WTC11 (cell line): ENCODE results near the gene NR3C1. TPM values are rescaled to one million over a fixed set of nuclear protein-coding genes. Genes with fewer than 3 reads are reported as not detected.

Experiments used
- ATAC-seq: fragments of 200-7000 bp; cut with Tn5 transposase; 2 replicates; pipeline ENCODE4 v1.10.0; 2021; ENCODE audit warnings: mild to moderate bottlenecking, moderate library complexity
- CTCF ChIA-PET: fragments of 300-600 bp; sonication (Branson Sonifier 250); formaldehyde crosslinking; loops from one replicate; lab custom pipeline; 2021; ENCODE audit warnings: antibody characterized with exemption; lab: Charles Lee
- POLR2A ChIA-PET: fragments of 350-600 bp; sonication (Branson Sonifier 250); formaldehyde crosslinking; loops from one replicate; lab custom pipeline; 2021; ENCODE audit warnings: antibody characterized with exemption; lab: Charles Lee
- DNase-seq: peaks from one replicate; pipeline ENCODE4 v3.0.0; 2021; ENCODE audit warnings: low spot score
- H3K27ac Mint-ChIP-seq: 2 replicates; pipeline ENCODE4 v1.8.0; 2021; ENCODE audit warnings: mixed read lengths
- H3K27me3 Mint-ChIP-seq: 2 replicates; pipeline ENCODE4 v1.8.0; 2021; ENCODE audit warnings: low read depth, mild to moderate bottlenecking, moderate library complexity, mixed read lengths
- H3K36me3 Mint-ChIP-seq: 2 replicates; pipeline ENCODE4 v1.8.0; 2021; ENCODE audit warnings: mixed read lengths
- H3K4me1 Mint-ChIP-seq: 2 replicates; pipeline ENCODE4 v1.8.0; 2022; ENCODE audit warnings: mixed read lengths
- H3K4me3 Mint-ChIP-seq: 2 replicates; pipeline ENCODE4 v1.8.0; 2021; ENCODE audit warnings: mild to moderate bottlenecking, moderate library complexity, mixed read lengths
- H3K9me3 Mint-ChIP-seq: 2 replicates; pipeline ENCODE4 v1.8.0; 2021; ENCODE audit warnings: mixed read lengths
- CREM ChIP-seq: sonication (generic); formaldehyde crosslinking; IDR thresholded peaks from 2 replicates; pipeline ENCODE4 v1.8.1; 2022; ENCODE audit warnings: mild to moderate bottlenecking, missing genetic modification reagents, moderate library complexity
- E2F5 ChIP-seq: sonication (generic); formaldehyde crosslinking; IDR thresholded peaks from 2 replicates; pipeline ENCODE4 v1.8.1; 2022; ENCODE audit warnings: mild to moderate bottlenecking, moderate library complexity, missing genetic modification reagents
- FOXP1 ChIP-seq: sonication (generic); formaldehyde crosslinking; IDR thresholded peaks from 2 replicates; pipeline ENCODE4 v1.8.0; 2022; ENCODE audit warnings: missing genetic modification reagents, mild to moderate bottlenecking, moderate library complexity, borderline replicate concordance
- GRHL2 ChIP-seq: fragments of 250-450 bp; sonication (Bioruptor Pico); IDR thresholded peaks from 2 replicates; pipeline ENCODE4 v1.8.0; 2022; ENCODE audit warnings: mild to moderate bottlenecking, moderate library complexity; ENCODE audit not compliant: insufficient replicate concordance, severe bottlenecking
- JUN ChIP-seq: sonication (generic); formaldehyde crosslinking; IDR thresholded peaks from 2 replicates; pipeline ENCODE4 v1.8.0; 2023; ENCODE audit warnings: mild to moderate bottlenecking, missing genetic modification reagents
- MYBL2 ChIP-seq: sonication (generic); formaldehyde crosslinking; IDR thresholded peaks from 2 replicates; pipeline ENCODE4 v1.8.1; 2023; ENCODE audit warnings: mild to moderate bottlenecking, moderate library complexity, missing genetic modification reagents
- NFATC4 ChIP-seq: fragments of 250-450 bp; sonication (Bioruptor Pico); IDR thresholded peaks from 2 replicates; pipeline ENCODE4 v1.9.0; 2021; ENCODE audit warnings: mild to moderate bottlenecking
- PRRX2 ChIP-seq: fragments of 250-450 bp; sonication (Bioruptor Pico); IDR thresholded peaks from 2 replicates; pipeline ENCODE4 v1.8.0; 2021; ENCODE audit warnings: mild to moderate bottlenecking
- RORB ChIP-seq: fragments of 250-450 bp; sonication (Bioruptor Pico); IDR thresholded peaks from 2 replicates; pipeline ENCODE4 v1.9.0; 2021; ENCODE audit warnings: mild to moderate bottlenecking
- ZNF416 ChIP-seq: fragments of 250-450 bp; sonication (Bioruptor Pico); IDR thresholded peaks from 2 replicates; pipeline ENCODE4 v1.9.0; 2021; ENCODE audit warnings: mild to moderate bottlenecking, inconsistent platforms
- ZNF425 ChIP-seq: fragments of 250-450 bp; sonication (Bioruptor Pico); conservative IDR thresholded peaks from 2 replicates; pipeline ENCODE4 v1.9.0; 2021; ENCODE audit warnings: mild to moderate bottlenecking
- total RNA-seq: library from RNA; stranded (reverse); gene quantifications from 3 replicates; pipeline ENCODE4 v1.2.3, GENCODE V29; 2021
- TF ChIP-seq, protein P1 (sequence below): fragments of 250-450 bp; sonication (Bioruptor Pico); IDR thresholded peaks from 2 replicates; pipeline ENCODE4 v1.9.0; 2021; ENCODE audit warnings: moderate library complexity, mild to moderate bottlenecking, inconsistent platforms, borderline replicate concordance
- TF ChIP-seq, protein P2 (sequence below): sonication (generic); formaldehyde crosslinking; IDR thresholded peaks from 2 replicates; pipeline ENCODE4 v1.8.1; 2022; ENCODE audit warnings: low read depth, missing genetic modification reagents, borderline replicate concordance
- TF ChIP-seq, protein P3 (sequence below): sonication (generic); formaldehyde crosslinking; IDR thresholded peaks from 2 replicates; pipeline ENCODE4 v1.8.1; 2023; ENCODE audit warnings: mild to moderate bottlenecking, moderate library complexity, missing genetic modification reagents
- TF ChIP-seq, protein P4 (sequence below): sonication (generic); formaldehyde crosslinking; IDR thresholded peaks from 2 replicates; pipeline ENCODE4 v1.8.1; 2022; ENCODE audit warnings: low read depth, mild to moderate bottlenecking, moderate library complexity, missing genetic modification reagents, borderline replicate concordance

The NR3C1 gene
- total RNA-seq, 1 experiment from 2014 or later: 15.0 TPM

DNA sequence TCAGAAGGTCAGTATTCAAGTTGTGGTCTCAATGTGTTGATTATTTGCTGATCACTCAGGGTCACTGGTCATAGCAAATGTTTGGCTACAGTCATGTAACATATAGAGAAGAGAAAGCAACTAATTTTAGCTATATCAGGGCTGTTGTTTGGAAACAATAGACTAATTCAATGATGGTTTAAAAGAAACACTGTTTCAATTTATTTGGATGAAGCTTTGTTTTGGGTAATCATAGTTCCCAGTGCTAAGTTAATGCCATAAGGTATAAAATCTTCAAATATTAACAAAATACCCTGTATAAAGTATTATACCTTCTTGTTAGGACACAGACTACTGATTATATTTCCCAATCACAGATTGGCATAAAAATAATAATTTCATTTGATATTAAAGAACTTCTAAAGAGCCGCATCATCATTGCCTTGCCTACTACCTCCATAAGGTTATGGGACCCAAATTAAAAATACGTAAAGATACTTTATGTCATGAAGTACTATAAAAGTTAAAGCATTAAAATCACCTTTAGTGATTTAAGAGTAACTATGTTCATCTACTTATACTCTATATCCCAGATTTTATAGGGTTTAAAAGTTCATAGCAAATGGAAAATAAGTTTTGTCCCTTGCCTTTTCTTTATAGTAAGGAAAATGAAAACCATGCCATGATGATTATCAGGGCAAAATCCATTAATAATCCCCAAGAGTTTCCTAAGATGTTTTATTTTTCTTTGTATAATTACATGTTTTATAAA, 6.0 kb downstream of the NR3C1 start:
- DNase-seq: no peak
- no peak overlapping the region for H3K27ac Mint-ChIP-seq
- H3K36me3 Mint-ChIP-seq: no peaks in the 10 kb centered on the region
- H3K9me3 Mint-ChIP-seq: no peaks in the 10 kb centered on the region
- H3K27me3 Mint-ChIP-seq: peaks cover 28% of the 10 kb centered on the region
- ChIA-PET POLR2A (no interaction called here), CTCF (interaction anchor here (1.1 kb wide), 1 partner anchor 430 kb away, joined by 3 read pairs; no protein-coding TSS in a partner anchor)
- peaks cover 90% of the 10 kb centered on the region for H3K4me1 Mint-ChIP-seq
- no peak for ATAC-seq
- TF ChIP-seq, protein P1, sequence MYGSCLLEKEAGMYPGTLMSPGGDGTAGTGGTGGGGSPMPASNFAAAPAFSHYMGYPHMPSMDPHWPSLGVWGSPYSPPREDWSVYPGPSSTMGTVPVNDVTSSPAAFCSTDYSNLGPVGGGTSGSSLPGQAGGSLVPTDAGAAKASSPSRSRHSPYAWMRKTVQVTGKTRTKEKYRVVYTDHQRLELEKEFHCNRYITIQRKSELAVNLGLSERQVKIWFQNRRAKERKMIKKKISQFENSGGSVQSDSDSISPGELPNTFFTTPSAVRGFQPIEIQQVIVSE: no peak
- H3K4me3 Mint-ChIP-seq: peak overlapping the region; percentile 49; the same call in 1 of the 2 replicates

DNA sequence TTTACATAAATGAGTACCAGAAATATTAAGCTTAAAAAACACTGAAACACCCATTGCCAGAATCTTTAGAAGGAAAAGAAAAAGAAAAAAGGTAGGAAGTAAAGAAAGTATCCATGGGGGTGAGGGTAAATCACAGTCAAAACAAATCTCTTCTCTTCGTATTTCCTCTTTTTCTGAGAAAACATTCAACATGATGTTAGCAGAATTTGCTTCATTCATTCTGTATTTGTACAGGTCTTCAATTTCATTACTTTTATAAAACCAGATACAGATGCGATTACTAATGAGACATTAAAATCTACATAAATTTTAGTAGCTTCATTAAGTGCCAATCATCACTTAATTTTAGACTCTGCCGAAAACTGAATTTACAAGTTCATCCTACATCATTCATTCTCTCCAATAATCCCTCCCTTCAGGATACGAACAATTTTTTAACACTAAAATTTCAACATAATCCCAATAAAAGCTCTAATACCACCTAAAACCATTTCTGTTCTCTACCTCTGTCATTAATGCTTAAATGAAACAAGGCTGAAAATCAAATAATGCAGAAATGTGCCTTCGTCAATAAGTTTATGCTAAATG, 7.0 kb downstream of the NR3C1 start:
- peak overlapping the region; percentile 38 for H3K4me3 Mint-ChIP-seq
- H3K27me3 Mint-ChIP-seq: peaks cover 18% of the 10 kb centered on the region
- no peak for ATAC-seq

DNA sequence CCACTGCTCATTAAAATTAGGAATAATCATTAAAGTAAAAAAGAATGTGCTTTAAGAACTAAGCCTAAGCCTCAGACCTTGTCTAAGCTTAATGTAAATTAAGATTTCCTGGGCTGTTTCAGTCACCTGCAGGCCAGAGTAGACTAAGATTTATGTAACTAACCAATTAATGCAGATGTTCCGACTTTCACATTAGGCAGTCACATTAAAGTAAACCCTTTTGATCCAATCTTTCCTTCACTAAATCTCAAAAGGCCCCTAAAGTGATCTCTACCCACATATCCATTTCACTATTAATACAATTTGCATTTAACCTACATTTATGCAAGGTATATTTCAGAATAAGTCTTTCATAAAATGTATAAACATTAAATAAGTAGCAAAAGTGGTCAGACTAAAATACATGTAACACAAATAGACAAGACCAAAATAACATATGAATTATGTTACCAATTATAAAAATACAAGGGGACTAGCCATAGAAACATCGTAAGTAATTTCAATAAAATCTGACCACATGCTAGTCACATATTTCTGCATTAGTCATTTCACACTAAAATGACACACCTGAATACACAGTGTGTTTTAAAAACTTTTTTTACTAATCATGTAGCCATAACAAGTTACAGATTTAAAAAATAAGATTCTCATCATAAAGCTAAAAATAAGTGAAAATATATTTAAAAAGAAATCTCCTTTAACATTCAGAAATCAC, 7.7 kb downstream of the NR3C1 start:
- peaks cover 12% of the 10 kb centered on the region for H3K27me3 Mint-ChIP-seq
- CTCF ChIA-PET: interaction anchor here (0.9 kb wide), 1 partner anchor 186 kb away, joined by 3 read pairs; no protein-coding TSS in a partner anchor
- peaks cover 77% of the 10 kb centered on the region for H3K4me1 Mint-ChIP-seq
- POLR2A ChIA-PET: interaction anchor here (0.6 kb wide), 1 partner anchor 205 kb away, joined by 3 read pairs; no protein-coding TSS in a partner anchor
- TF ChIP-seq, protein P2, sequence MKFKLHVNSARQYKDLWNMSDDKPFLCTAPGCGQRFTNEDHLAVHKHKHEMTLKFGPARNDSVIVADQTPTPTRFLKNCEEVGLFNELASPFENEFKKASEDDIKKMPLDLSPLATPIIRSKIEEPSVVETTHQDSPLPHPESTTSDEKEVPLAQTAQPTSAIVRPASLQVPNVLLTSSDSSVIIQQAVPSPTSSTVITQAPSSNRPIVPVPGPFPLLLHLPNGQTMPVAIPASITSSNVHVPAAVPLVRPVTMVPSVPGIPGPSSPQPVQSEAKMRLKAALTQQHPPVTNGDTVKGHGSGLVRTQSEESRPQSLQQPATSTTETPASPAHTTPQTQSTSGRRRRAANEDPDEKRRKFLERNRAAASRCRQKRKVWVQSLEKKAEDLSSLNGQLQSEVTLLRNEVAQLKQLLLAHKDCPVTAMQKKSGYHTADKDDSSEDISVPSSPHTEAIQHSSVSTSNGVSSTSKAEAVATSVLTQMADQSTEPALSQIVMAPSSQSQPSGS: no peak
- TF ChIP-seq GRHL2 (CRISPR knock-in tag) (no peak), RORB (no peak), ZNF425 (CRISPR knock-in tag) (no peak)
- DNase-seq (no peak), ATAC-seq (no peak)
- H3K9me3 Mint-ChIP-seq: no peaks in the 10 kb centered on the region
- H3K4me3 Mint-ChIP-seq: no peak overlapping the region
- H3K36me3 Mint-ChIP-seq: no peaks in the 10 kb centered on the region
- peak overlapping the region; percentile 51; the same call in 1 of the 2 replicates for H3K27ac Mint-ChIP-seq

More for the DNA sequence above, 7.0 kb downstream of the NR3C1 start:
- POLR2A ChIA-PET: interaction anchor here (0.6 kb wide), 2 partner anchors 206 to 362 kb away, joined by 3 read pairs; no protein-coding TSS in a partner anchor
- H3K4me1 Mint-ChIP-seq: peaks cover 83% of the 10 kb centered on the region
- H3K36me3 Mint-ChIP-seq: no peaks in the 10 kb centered on the region
- TF ChIP-seq MYBL2 (CRISPR knock-in tag) (no peak), ZNF416 (CRISPR knock-in tag) (no peak), PRRX2 (no peak)
- TF ChIP-seq, all 79 proteins: peak for 0
- peak overlapping the region; percentile 85 for H3K27ac Mint-ChIP-seq
- no peaks in the 10 kb centered on the region for H3K9me3 Mint-ChIP-seq
- CTCF ChIA-PET: interaction anchor here (1.1 kb wide), 1 partner anchor 431 kb away, joined by 3 read pairs; no protein-coding TSS in a partner anchor
- no peak for DNase-seq

GRCh38 chr5:143393524-143393923, 10.0 kb downstream of the NR3C1 start:
- no peaks in the 10 kb centered on the region for H3K27me3 Mint-ChIP-seq
- TF ChIP-seq, protein P3, sequence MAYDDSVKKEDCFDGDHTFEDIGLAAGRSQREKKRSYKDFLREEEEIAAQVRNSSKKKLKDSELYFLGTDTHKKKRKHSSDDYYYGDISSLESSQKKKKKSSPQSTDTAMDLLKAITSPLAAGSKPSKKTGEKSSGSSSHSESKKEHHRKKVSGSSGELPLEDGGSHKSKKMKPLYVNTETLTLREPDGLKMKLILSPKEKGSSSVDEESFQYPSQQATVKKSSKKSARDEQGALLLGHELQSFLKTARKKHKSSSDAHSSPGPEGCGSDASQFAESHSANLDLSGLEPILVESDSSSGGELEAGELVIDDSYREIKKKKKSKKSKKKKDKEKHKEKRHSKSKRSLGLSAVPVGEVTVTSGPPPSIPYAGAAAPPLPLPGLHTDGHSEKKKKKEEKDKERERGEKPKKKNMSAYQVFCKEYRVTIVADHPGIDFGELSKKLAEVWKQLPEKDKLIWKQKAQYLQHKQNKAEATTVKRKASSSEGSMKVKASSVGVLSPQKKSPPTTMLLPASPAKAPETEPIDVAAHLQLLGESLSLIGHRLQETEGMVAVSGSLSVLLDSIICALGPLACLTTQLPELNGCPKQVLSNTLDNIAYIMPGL: no peak
- TF ChIP-seq FOXP1 (CRISPR knock-in tag) (no peak), JUN (CRISPR knock-in tag) (no peak), E2F5 (CRISPR knock-in tag) (no peak), CREM (CRISPR knock-in tag) (no peak), NFATC4 (CRISPR knock-in tag) (no peak)
- TF ChIP-seq, protein P1: no peak
- TF ChIP-seq, protein P4, sequence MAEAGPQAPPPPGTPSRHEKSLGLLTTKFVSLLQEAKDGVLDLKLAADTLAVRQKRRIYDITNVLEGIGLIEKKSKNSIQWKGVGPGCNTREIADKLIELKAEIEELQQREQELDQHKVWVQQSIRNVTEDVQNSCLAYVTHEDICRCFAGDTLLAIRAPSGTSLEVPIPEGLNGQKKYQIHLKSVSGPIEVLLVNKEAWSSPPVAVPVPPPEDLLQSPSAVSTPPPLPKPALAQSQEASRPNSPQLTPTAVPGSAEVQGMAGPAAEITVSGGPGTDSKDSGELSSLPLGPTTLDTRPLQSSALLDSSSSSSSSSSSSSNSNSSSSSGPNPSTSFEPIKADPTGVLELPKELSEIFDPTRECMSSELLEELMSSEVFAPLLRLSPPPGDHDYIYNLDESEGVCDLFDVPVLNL (CRISPR knock-in tag): no peak
- TF ChIP-seq, all 79 proteins: peak for 0
- Mint-ChIP-seq H3K36me3 (no peaks in the 10 kb centered on the region), H3K4me3 (no peak overlapping the region), H3K4me1 (peaks cover 57% of the 10 kb centered on the region), H3K27ac (peak overlapping the region; percentile 38; the same call in 1 of the 2 replicates), H3K9me3 (no peaks in the 10 kb centered on the region)
- ATAC-seq (no peak), DNase-seq (no peak)
- CTCF ChIA-PET: interaction anchor here (1.3 kb wide), 1 partner anchor 10 kb away, joined by 3 read pairs; the partner anchor contains the start of gene NR3C1
- POLR2A ChIA-PET: no interaction called here
